PFSK-1 (cell line): ENCODE data around the gene ENTPD1.

Experiments used
- FOXP2 ChIP-seq: optimal IDR thresholded peaks from 2 replicates; pipeline ENCODE3; 2011; ENCODE audit warnings: borderline replicate concordance, control low read depth, inconsistent platforms; ENCODE audit not compliant: insufficient read depth; ENCODE audit errors: extremely low read length, extremely low read depth
- POLR2AphosphoS5 ChIP-seq: IDR thresholded peaks from 2 replicates; pipeline ENCODE4 v1.6.1; 2012; ENCODE audit warnings: low read depth, mild to moderate bottlenecking, control low read depth, low read length, moderate library complexity
- REST ChIP-seq, 2 experiments: IDR thresholded peaks; 2 replicates each; pipeline versions ENCODE4 v1.6.1 to v1.8.0; 2011 to 2012; ENCODE audit warnings: low read depth in 2 of 2, low read length in 2 of 2, control low read depth in 1 of 2, inconsistent platforms in 1 of 2, mild to moderate bottlenecking in 1 of 2, moderate library complexity in 1 of 2; ENCODE audit not compliant: insufficient read depth in 1 of 2
- SIN3A ChIP-seq: IDR thresholded peaks from 2 replicates; pipeline ENCODE4 v1.6.1; 2012; ENCODE audit warnings: mild to moderate bottlenecking, low read length, moderate library complexity, borderline replicate concordance; ENCODE audit not compliant: insufficient read depth
- TAF1 ChIP-seq: IDR thresholded peaks from 2 replicates; pipeline ENCODE4 v1.6.1; 2012; ENCODE audit warnings: low read length, control low read depth, borderline replicate concordance; ENCODE audit not compliant: insufficient read depth

Gene ENTPD1

GRCh38 chr10:95865814-95866466, 110.0 kb downstream of the ENTPD1 start:
- TF ChIP-seq REST (IDR thresholded peaks at IDR 0.05; ENCODE audit: insufficient read depth in 1 of 2, low read depth in 2 of 2, low read length in 2 of 2) (no peak), FOXP2 (no peak), SIN3A (no peak), POLR2AphosphoS5 (no peak), TAF1 (no peak)

- TF ChIP-seq TAF1 (no peak), FOXP2 (no peak), SIN3A (no peak), REST (IDR thresholded peaks at IDR 0.05; ENCODE audit: insufficient read depth in 1 of 2, low read depth in 2 of 2, low read length in 2 of 2) (no peak), POLR2AphosphoS5 (no peak)
Measured at GRCh38 chr10:95866467-95866842, 110.5 kb downstream of the ENTPD1 start.

- no peak for TF ChIP-seq TAF1
- TF ChIP-seq SIN3A, result no peak
- TF ChIP-seq POLR2AphosphoS5, result no peak
- TF ChIP-seq REST (IDR thresholded peaks at IDR 0.05; ENCODE audit: insufficient read depth in 1 of 2, low read depth in 2 of 2, low read length in 2 of 2), result no peak
- TF ChIP-seq FOXP2, result no peak
Measured at GRCh38 chr10:95867866-95868265, 111.9 kb downstream of the ENTPD1 start.

GRCh38 chr10:95872158-95872711, 116.3 kb downstream of the ENTPD1 start:
- TF ChIP-seq TAF1 (no peak), POLR2AphosphoS5 (no peak), REST (IDR thresholded peaks at IDR 0.05; ENCODE audit: insufficient read depth in 1 of 2, low read depth in 2 of 2, low read length in 2 of 2) (no peak), FOXP2 (no peak), SIN3A (no peak)

- TF ChIP-seq FOXP2 (no peak), REST (IDR thresholded peaks at IDR 0.05; ENCODE audit: insufficient read depth in 1 of 2, low read depth in 2 of 2, low read length in 2 of 2) (no peak), SIN3A (no peak), POLR2AphosphoS5 (no peak), TAF1 (no peak)
Measured at GRCh38 chr10:95873139-95873538, 117.2 kb downstream of the ENTPD1 start.
